ENCODE results near the gene CYRIA. TPM values are rescaled to one million over a fixed set of nuclear protein-coding genes. Genes with fewer than 3 reads are reported as not detected.

Gene CYRIA
- total RNA-seq, 4 donors from 2014 or later, result 19.0 to 27.4 (median 20.9) TPM

GRCh38 chr2:16671760-16672159, 6.1 kb upstream of the CYRIA start:
- TF ChIP-seq CTCF (IDR thresholded peaks at IDR 0.05; ENCODE audit: low read depth), result no peak

GRCh38 chr2:16669388-16669787, 3.8 kb upstream of the CYRIA start:
- no peak for TF ChIP-seq CTCF (IDR thresholded peaks at IDR 0.05; ENCODE audit: low read depth)

- TF ChIP-seq CTCF (IDR thresholded peaks at IDR 0.05; ENCODE audit: low read depth), result no peak
Observed at GRCh38 chr2:16666449-16666801, 791 bp upstream of the CYRIA start.

GRCh38 chr2:16664809-16665747, 556 bp downstream of the CYRIA start:
- TF ChIP-seq CTCF (IDR thresholded peaks at IDR 0.05; ENCODE audit: low read depth), result no peak

- TF ChIP-seq CTCF (IDR thresholded peaks at IDR 0.05; ENCODE audit: low read depth), result no peak
Observed at GRCh38 chr2:16664052-16664731, 1.4 kb downstream of the CYRIA start.

GRCh38 chr2:16663121-16663905, 2.3 kb downstream of the CYRIA start:
- TF ChIP-seq CTCF (IDR thresholded peaks at IDR 0.05; ENCODE audit: low read depth), result no peak
